GM21367 (cell line): ENCODE measurements around the gene EXO1.

Source experiments
- ATAC-seq: cut with Tn5 transposase; IDR thresholded peaks from one replicate; pipeline ENCODE4 v1.9.1; 2021; ENCODE audit not compliant: unreplicated experiment

Gene EXO1

DNA sequence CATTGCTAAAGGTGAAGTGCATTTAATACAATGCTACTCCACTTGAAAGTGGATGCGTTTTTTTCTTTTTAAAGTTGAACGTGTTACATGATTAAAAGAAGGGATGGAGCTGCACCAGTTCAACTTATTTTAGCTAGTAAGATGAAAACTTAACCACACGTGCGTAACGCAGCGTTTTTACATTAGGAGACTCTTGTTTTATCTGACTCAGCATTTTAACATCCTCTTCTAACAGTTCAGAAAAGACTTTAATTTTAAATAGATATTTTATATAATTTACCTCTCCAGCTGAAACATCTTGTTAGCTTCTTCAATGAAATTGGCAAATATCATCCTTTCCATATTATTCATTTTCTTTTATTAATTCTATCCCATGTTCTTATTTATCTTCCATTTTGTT lies 33.4 kb downstream of the EXO1 start:
- ATAC-seq, result no peak

DNA sequence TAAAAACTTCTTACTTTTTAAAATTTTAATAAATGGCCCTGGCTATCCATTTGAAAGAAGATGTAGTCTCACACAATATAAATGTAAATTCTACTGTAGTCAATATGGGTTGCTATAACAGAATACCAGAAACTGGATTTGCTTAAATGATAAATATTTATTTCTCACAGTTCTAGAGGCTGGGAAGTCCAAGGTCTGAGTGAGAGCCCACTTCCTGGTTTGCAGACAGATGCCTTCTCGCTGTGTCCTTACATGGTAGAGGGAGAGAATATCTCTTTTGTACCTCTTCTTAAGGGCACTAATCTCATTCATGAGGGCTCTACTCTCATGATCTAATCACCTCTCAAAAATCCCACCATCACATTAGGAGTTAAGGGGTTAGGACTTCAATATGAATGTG lies 35.2 kb downstream of the EXO1 start:
- ATAC-seq, result no peak

DNA sequence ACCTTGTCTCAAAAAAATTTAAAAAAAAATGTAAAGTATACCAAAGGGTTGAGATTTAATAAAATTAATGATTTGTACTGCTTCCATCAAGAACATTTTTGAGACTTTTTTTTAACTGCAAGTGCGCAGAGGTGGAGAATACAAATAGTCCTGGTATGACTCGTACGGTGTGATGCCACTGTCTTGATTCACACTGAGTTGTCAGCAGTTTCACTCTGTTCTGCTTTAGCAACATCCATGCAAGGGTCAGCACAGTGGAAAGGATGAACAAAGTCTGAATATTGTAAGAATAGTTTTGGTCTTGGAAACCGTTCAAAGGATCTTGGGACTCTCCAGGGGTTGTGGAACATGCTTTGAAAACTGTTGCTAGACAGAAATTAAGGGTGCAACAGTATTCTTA lies 40.2 kb downstream of the EXO1 start:
- no peak for ATAC-seq

DNA sequence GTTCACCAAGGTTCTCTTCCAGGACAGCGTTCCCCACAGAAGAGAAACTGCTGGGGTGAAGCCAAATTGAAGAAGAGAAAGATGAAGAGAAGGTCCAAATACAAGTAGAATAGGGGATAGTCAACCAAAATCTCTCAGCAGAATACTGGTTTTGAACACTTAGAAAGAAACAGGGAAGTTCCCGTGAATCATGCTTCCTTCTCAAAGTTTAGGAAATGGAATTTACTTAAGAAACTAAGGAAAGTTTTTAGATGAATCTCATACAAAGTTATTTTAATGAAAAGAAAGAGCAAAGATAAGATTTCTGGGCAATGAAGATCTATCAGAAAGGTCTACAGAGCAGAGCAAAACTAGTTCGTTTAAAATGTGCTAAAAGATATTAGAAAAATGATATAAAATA lies 43.3 kb downstream of the EXO1 start:
- no peak for ATAC-seq

- no peak for ATAC-seq
Observed at GRCh38 chr1:241894016-241894415, 46.0 kb downstream of the EXO1 start.

DNA sequence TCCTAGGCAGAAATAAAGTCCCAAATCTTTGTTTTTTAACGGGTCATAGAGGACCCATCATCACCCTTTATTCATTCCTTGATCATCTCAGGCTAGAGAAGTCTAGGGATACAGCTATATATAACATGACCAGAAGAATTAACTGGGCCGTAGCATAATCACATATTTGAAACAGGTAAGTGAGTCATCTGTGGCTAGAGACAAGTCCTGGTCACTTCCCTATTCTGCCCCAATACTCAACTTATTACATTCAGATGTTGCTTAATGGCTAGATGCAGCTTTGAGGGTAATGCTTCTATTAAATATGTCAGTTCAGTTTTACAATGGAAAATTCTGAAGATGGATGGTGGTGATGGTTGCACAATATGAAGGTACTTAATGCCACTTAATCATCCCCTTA lies 47.0 kb downstream of the EXO1 start:
- peak; percentile 51 for ATAC-seq

- no peak for ATAC-seq
Observed at GRCh38 chr1:241896670-241896962, 48.6 kb downstream of the EXO1 start.

GRCh38 chr1:241899210-241899609 lies 51.2 kb downstream of the EXO1 start:
- peak; percentile 42 for ATAC-seq

GRCh38 chr1:241900381-241900780 lies 52.4 kb downstream of the EXO1 start:
- ATAC-seq, result no peak

DNA sequence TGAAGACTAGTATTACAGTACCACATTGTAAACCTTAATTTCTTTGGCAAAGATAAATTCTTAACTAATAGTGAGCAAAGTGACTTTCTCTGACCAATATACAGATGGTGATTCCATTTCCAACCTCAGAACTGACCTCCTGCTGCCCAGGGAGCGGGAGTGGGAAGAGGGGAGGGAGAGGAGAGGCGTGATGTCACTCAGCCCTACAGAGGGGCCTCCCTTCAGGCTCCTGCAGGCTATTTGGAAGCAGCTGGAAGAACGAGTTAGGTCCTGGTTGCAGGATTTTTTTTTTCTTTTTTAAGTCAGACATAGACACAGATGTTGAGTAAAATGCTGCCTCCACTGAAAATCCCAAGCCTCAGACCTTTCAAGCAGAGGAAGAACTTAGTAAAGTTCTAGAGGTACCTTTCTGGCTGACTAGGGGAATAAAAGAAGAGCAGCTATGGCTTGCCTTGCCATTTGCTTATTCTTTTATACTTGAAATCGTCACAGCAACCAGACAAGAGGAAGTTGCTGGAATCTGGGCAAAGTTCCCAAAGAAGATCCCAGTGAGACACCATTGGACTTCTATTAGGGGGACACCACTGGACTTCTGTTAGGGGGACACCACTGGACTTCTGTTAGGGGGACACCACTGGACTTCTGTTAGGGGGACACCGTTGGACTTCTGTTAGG lies 54.5 kb downstream of the EXO1 start:
- ATAC-seq, result no peak

DNA sequence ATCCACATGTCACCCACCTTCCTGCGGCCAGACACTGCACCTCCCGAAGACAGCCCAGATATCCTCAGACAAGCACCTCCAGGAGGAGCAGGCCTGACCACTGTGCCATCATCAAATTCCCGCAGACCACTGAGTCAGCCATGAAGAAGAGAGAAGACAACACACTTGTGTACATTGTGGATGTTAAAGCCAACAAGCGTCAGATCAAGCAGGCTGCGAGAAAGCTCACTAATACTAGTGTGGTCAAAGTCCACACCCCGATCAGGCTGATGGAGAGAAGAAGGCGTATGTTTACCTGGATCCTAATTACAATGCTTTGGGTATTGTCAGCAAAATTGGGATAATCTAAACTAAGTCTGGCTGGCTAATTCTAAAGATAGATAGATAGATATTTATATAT lies 68.2 kb downstream of the EXO1 start:
- ATAC-seq, result no peak

DNA sequence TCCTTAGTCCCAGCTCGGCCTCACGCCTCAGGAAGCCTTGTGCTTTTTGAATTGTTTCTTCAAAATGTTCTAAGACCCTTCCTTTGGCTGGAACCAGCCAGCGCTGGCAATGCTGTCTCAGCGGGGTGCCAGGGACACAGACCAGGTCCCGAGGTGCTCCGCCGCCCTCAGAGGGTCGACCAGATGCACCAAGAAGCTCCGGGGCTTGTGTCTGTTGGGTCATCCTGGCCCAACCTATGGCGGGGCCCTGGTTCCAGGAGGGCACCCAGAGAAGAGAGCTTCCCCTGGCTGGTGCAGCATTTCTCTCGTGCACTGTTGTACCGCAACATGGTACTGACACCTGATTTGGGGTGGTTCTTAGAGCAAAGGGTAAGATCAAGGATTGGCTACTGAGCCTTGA lies 69.5 kb downstream of the EXO1 start:
- no peak for ATAC-seq

- no peak for ATAC-seq
Observed at GRCh38 chr1:241918879-241919278, 70.9 kb downstream of the EXO1 start.

GRCh38 chr1:241924080-241924808 lies 76.2 kb downstream of the EXO1 start:
- no peak for ATAC-seq

DNA sequence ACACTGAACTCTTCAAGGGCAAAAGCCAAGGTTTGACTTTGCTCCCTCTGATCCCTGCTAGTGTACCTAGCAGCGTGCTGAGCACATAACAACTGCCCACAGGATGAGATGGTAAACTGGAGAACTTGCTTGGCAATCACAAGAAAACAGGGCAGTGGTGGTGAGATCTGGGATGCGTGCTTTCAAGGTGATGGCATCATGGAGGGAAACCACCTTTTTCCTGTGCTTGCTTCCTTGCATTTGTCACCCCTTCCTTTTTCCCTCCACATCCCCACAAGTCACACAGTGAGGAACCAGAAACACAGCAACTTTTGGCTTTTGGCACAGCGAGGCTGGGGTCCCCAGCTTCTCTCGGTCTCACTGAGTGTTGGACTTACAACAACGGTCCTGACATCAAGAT lies 78.1 kb downstream of the EXO1 start:
- ATAC-seq, result no peak

GRCh38 chr1:241927321-241927720 lies 79.3 kb downstream of the EXO1 start:
- no peak for ATAC-seq

DNA sequence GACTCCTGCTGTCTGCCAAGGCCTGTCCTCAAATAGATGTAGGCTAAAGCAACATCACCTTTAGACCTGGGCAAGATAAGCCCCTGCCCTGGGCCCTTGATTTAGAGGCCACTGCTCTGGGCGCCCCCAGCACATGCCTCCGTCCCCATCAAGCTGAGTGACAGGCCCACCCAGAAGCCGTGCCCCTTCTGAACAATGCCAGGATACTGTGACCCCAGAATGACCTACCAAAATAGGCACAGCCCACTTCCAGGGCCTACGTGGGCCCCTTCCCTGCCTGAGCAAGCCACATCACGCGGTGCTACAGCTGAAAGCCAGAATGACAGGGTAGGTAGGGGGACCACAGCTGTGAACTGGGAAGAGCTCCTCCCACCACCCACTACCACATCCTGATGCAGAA lies 84.8 kb downstream of the EXO1 start:
- no peak for ATAC-seq

DNA sequence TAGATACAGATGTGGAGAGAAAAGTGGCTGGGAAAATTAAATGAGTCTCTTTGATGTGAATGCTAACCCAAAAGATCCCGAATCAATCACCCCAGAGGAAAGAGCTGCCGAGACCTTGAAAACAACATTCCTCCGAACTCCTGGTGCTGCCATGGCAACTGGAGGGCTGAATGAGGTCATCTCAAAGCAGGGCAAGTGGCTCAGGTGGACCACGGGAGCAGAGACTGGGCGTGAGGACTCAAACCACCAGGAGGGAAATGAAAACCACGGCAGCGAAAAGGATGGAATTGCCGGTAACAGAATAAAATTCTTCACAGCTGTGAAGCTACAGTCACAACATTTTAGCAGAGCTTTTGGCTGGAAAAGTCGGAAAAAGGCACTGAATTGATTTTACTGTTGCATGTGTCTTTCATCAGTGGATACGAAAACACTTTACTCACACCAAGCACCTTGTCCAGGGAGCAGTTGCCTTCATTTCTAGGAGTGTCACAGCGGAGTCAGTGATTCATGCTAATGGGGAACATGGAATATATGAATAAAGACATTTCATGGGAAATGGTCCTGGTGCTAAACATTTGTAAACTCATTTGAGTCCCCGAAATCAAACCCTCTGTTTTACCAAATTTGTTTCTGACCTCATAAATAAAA lies 86.3 kb downstream of the EXO1 start:
- ATAC-seq, result no peak

DNA sequence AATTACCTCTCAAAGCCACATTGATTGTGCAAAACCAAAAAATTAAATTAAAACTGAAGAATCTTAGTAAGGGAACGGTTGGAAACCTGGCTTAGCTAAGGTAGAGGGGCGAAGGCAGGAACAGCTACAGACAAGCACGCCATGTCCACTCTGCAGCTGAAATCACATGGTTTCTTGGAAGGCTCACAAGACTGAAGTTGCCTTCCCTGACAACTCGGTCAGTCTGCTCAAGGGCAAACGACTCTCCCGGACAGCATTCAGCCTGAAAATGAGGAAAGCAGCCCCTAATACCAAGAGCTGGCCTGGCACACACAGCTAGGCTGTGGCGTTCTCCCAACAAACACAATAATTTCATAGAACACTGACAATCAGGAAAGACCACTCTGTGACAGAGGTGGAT lies 86.9 kb downstream of the EXO1 start:
- no peak for ATAC-seq
